HepG2 (cell line): ENCODE data around the gene TGM2. TPM values are rescaled to one million over a fixed set of nuclear protein-coding genes. Genes with fewer than 3 reads are reported as not detected.

Source experiments
- CC2D1A ChIP-seq: sonication (generic); formaldehyde crosslinking; IDR thresholded peaks from 2 replicates; pipeline ENCODE4 v1.8.1; 2023; ENCODE audit warnings: mild to moderate bottlenecking, missing genetic modification reagents
- FOXJ3 ChIP-seq: sonication (generic); formaldehyde crosslinking; IDR thresholded peaks from 2 replicates; pipeline ENCODE4 v1.4.0; 2020; ENCODE audit warnings: missing genetic modification reagents, mild to moderate bottlenecking, borderline replicate concordance
- FOXK1 ChIP-seq: sonication (generic); formaldehyde crosslinking; IDR thresholded peaks from 2 replicates; pipeline ENCODE4 v1.4.0; 2020; ENCODE audit warnings: low read depth, missing genetic modification reagents, borderline replicate concordance
- HHEX ChIP-seq: IDR thresholded peaks from 2 replicates; pipeline ENCODE4 v1.6.1; 2016; ENCODE audit warnings: control low read depth
- HOXA3 ChIP-seq: sonication (generic); formaldehyde crosslinking; IDR thresholded peaks from 2 replicates; pipeline ENCODE4 v1.5.0; 2020; ENCODE audit warnings: missing genetic modification reagents
- IRX3 ChIP-seq: sonication (generic); formaldehyde crosslinking; IDR thresholded peaks from 2 replicates; pipeline ENCODE4 v1.8.1; 2023; ENCODE audit warnings: mild to moderate bottlenecking, low read depth, missing genetic modification reagents, borderline replicate concordance
- MAX ChIP-seq: IDR thresholded peaks from 2 replicates; pipeline ENCODE4 v1.6.1; 2012; ENCODE audit warnings: inconsistent platforms
- MIXL1 ChIP-seq: IDR thresholded peaks from 2 replicates; pipeline ENCODE4 v1.6.1; 2016
- NR2F2 ChIP-seq: IDR thresholded peaks from 2 replicates; pipeline ENCODE4 v1.6.1; 2012; ENCODE audit warnings: low read depth, inconsistent platforms, borderline replicate concordance
- PATZ1 ChIP-seq: sonication (generic); formaldehyde crosslinking; IDR thresholded peaks from 2 replicates; pipeline ENCODE4 v1.4.0; 2020; ENCODE audit warnings: missing genetic modification reagents
- PHF8 ChIP-seq: sonication (generic); formaldehyde crosslinking; IDR thresholded peaks from 2 replicates; pipeline ENCODE4 v1.5.0; 2020; ENCODE audit warnings: missing genetic modification reagents
- PRDM15 ChIP-seq: sonication (generic); formaldehyde crosslinking; IDR thresholded peaks from 2 replicates; pipeline ENCODE4 v1.4.0; 2020; ENCODE audit warnings: missing genetic modification reagents
- RAD51 ChIP-seq: fragments of 450-650 bp; IDR thresholded peaks from 2 replicates; pipeline ENCODE4 v1.6.1; 2016; ENCODE audit warnings: borderline replicate concordance
- RCOR2 ChIP-seq: IDR thresholded peaks from 2 replicates; pipeline ENCODE4 v1.6.1; 2016; ENCODE audit warnings: missing biosample characterization, missing genetic modification reagents
- ZBTB10 ChIP-seq: sonication (generic); formaldehyde crosslinking; IDR thresholded peaks from 2 replicates; pipeline ENCODE4 v1.4.0; 2020; ENCODE audit warnings: missing genetic modification reagents, borderline replicate concordance
- ZBTB7A ChIP-seq: sonication (generic); formaldehyde crosslinking; IDR thresholded peaks from 2 replicates; pipeline ENCODE4 v1.8.0; 2022; ENCODE audit warnings: mild to moderate bottlenecking, missing genetic modification reagents
- ZMYM3 ChIP-seq: sonication (generic); formaldehyde crosslinking; IDR thresholded peaks from 2 replicates; pipeline ENCODE4 v1.5.1; 2020; ENCODE audit warnings: mild to moderate bottlenecking, missing genetic modification reagents
- ZNF263 ChIP-seq: sonication (generic); formaldehyde crosslinking; IDR thresholded peaks from 2 replicates; pipeline ENCODE4 v1.4.0; 2020; ENCODE audit warnings: missing genetic modification reagents
- ZNF468 ChIP-seq: sonication (generic); formaldehyde crosslinking; IDR thresholded peaks from 2 replicates; pipeline ENCODE4 v1.8.0; 2022; ENCODE audit warnings: mild to moderate bottlenecking, moderate library complexity, missing genetic modification reagents
- ZNF580 ChIP-seq: IDR thresholded peaks from 2 replicates; pipeline ENCODE4 v1.6.1; 2016; ENCODE audit warnings: low read depth, borderline replicate concordance
- ZNF788 ChIP-seq: sonication (generic); formaldehyde crosslinking; IDR thresholded peaks from 2 replicates; pipeline ENCODE4 v1.5.0; 2020; ENCODE audit warnings: mild to moderate bottlenecking, missing genetic modification reagents, borderline replicate concordance
- polyA plus RNA-seq, 8 experiments: library from polyadenylated mRNA; depleted of rRNA in 3 of 8; stranded (reverse) in 7 of 8; unstranded in 1 of 8; fragments of >200 nt; fragmentation: Illumina TruSeq in 4 of 8; extraction: Trizol in 4 of 8; gene quantifications; 2 replicates each; pipeline versions ENCODE4 v1.2.1 to v1.2.3, GENCODE V29; 2011 to 2016; ENCODE audit warnings: low read depth in 4 of 8, missing spikeins in 1 of 8, mixed read lengths in 1 of 8; ENCODE audit not compliant: insufficient read depth in 1 of 8
- total RNA-seq, 5 experiments: library from RNA; depleted of rRNA; stranded (reverse); fragments of >200 nt; fragmentation: Illumina TruSeq; extraction: Trizol; gene quantifications; 2 replicates each; pipeline ENCODE4 v1.2.3, GENCODE V29; 2016; ENCODE audit warnings: low read depth in 1 of 5

The TGM2 gene
- total and polyA plus RNA-seq, 2 of the 13 experiments (the other 11 are each of a cell fraction or from before 2014, with no cell fraction given) = 4.2 to 46.4 TPM

GRCh38 chr20:38168791-38169589, 3.9 kb upstream of the TGM2 start (continued):
- TF ChIP-seq ZBTB10 = 0 out of 2 replicates have a peak, but pooled peaks have one; percentile 24
- 0 out of 2 replicates have a peak, but pooled peaks have one; percentile 39 for TF ChIP-seq FOXJ3 (CRISPR knock-in tag)
- peak; percentile 52; the same call in 1 of the 2 replicates for TF ChIP-seq RCOR2 (CRISPR knock-in tag)
- TF ChIP-seq ZNF468 (CRISPR knock-in tag) = no peak
- TF ChIP-seq ZNF580 (CRISPR knock-in tag) = 0 out of 2 replicates have a peak, but pooled peaks have one; percentile 57
- no peak for TF ChIP-seq HHEX (CRISPR knock-in tag)
- no peak for TF ChIP-seq FOXK1
- peak; percentile 86 for TF ChIP-seq ZNF263 (CRISPR knock-in tag)
- TF ChIP-seq PHF8 = 0 out of 2 replicates have a peak, but pooled peaks have one; percentile 29
- no peak for TF ChIP-seq RAD51
- peak; percentile 36; the same call in 1 of the 2 replicates for TF ChIP-seq NR2F2
- peak; percentile 49; the same call in 1 of the 2 replicates for TF ChIP-seq MAX
- TF ChIP-seq PATZ1 (CRISPR knock-in tag) = peak; percentile 20; the same call in 1 of the 2 replicates
- no peak; the same call in 1 of the 2 replicates for TF ChIP-seq MIXL1
- TF ChIP-seq ZBTB7A = no peak
- no peak for TF ChIP-seq CC2D1A
- TF ChIP-seq ZNF788 (CRISPR knock-in tag) = no peak
- TF ChIP-seq PRDM15 (CRISPR knock-in tag) = peak; percentile 38; the same call in 1 of the 2 replicates
- no peak for TF ChIP-seq IRX3 (CRISPR knock-in tag)
- TF ChIP-seq HOXA3 (CRISPR knock-in tag) = 0 out of 2 replicates have a peak, but pooled peaks have one; percentile 38
- TF ChIP-seq ZMYM3 (CRISPR knock-in tag) = peak; percentile 94
